ENCODE measurements around the gene TNFRSF18. TPM values are rescaled to one million over a fixed set of nuclear protein-coding genes. Genes with fewer than 3 reads are reported as not detected.

Gene TNFRSF18
- total and polyA plus RNA-seq, 4 donors = 0.17 to 0.24 (median 0.19) TPM; not detected in 1

DNA sequence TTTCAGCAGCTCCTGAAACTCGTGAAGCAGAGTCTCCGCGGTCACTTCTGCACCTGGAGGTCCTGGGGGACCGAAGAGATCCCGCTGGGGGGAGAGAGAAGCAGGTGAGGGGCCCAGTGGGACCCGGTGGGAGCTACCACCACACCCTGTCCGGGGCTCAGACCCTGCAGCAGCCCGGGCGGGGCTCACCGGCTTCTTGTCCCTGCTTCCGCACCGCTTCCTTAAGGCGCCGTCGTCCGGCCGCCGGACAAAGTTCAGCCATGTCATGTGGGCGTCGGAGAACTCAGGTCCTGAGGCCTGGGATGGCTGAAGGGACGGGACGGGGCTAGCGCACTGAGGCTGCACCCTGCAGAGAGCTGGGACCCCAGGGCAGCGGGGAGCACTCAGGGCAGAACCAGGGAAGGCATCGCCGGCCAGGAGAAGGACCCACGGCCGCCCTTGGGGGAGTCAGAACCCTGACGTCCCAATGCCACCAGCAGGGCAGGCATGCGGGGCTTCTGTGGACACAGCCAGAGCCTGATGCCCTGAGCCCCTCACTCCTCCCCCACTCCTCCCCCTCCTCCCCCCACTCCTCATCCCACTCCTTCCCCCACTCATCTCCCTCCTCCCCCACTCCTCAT, 37.9 kb upstream of the TNFRSF18 start:
- H3K9ac ChIP-seq (ENCODE audit: low read depth in 1 of 2, low read length in 2 of 2) = no peak overlapping the region
- no peak for DNase-seq (ENCODE audit: low spot score)
- H3K4me1 ChIP-seq (ENCODE audit: control insufficient read depth in 4 of 4, insufficient read depth in 4 of 4, low read length in 3 of 4) = peaks cover 7 to 19% (median 11%) of the 10 kb centered on the region in 4 donors
- H3K36me3 ChIP-seq (ENCODE audit: control insufficient read depth in 4 of 4, insufficient read depth in 3 of 4, low read depth in 1 of 4, low read length in 3 of 4) = no peaks in the 10 kb centered on the region
- no peaks in the 10 kb centered on the region for H3K9me3 ChIP-seq (ENCODE audit: control insufficient read depth in 4 of 4, low read length in 3 of 4)
- TF ChIP-seq, protein P1, sequence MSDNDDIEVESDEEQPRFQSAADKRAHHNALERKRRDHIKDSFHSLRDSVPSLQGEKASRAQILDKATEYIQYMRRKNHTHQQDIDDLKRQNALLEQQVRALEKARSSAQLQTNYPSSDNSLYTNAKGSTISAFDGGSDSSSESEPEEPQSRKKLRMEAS (IDR thresholded peaks at IDR 0.05) = no peak
- TF ChIP-seq HNF4A (conservative IDR thresholded peaks at IDR 0.05) (no peak), TAF1 (conservative IDR thresholded peaks at IDR 0.05) (no peak), RAD21 (IDR thresholded peaks at IDR 0.05) (no peak), EGR1 (IDR thresholded peaks at IDR 0.05; ENCODE audit: low read depth in 2 of 2) (no peak)
- TF ChIP-seq, protein P2, sequence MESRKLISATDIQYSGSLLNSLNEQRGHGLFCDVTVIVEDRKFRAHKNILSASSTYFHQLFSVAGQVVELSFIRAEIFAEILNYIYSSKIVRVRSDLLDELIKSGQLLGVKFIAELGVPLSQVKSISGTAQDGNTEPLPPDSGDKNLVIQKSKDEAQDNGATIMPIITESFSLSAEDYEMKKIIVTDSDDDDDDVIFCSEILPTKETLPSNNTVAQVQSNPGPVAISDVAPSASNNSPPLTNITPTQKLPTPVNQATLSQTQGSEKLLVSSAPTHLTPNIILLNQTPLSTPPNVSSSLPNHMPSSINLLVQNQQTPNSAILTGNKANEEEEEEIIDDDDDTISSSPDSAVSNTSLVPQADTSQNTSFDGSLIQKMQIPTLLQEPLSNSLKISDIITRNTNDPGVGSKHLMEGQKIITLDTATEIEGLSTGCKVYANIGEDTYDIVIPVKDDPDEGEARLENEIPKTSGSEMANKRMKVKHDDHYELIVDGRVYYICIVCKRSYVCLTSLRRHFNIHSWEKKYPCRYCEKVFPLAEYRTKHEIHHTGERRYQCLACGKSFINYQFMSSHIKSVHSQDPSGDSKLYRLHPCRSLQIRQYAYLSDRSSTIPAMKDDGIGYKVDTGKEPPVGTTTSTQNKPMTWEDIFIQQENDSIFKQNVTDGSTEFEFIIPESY (IDR thresholded peaks at IDR 0.05) = no peak
- TF ChIP-seq, protein P3, sequence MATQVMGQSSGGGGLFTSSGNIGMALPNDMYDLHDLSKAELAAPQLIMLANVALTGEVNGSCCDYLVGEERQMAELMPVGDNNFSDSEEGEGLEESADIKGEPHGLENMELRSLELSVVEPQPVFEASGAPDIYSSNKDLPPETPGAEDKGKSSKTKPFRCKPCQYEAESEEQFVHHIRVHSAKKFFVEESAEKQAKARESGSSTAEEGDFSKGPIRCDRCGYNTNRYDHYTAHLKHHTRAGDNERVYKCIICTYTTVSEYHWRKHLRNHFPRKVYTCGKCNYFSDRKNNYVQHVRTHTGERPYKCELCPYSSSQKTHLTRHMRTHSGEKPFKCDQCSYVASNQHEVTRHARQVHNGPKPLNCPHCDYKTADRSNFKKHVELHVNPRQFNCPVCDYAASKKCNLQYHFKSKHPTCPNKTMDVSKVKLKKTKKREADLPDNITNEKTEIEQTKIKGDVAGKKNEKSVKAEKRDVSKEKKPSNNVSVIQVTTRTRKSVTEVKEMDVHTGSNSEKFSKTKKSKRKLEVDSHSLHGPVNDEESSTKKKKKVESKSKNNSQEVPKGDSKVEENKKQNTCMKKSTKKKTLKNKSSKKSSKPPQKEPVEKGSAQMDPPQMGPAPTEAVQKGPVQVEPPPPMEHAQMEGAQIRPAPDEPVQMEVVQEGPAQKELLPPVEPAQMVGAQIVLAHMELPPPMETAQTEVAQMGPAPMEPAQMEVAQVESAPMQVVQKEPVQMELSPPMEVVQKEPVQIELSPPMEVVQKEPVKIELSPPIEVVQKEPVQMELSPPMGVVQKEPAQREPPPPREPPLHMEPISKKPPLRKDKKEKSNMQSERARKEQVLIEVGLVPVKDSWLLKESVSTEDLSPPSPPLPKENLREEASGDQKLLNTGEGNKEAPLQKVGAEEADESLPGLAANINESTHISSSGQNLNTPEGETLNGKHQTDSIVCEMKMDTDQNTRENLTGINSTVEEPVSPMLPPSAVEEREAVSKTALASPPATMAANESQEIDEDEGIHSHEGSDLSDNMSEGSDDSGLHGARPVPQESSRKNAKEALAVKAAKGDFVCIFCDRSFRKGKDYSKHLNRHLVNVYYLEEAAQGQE (IDR thresholded peaks at IDR 0.05) = no peak
- WGBS = 81% methylated on average over 30 of the region's 30 CpGs
- H3K27me3 ChIP-seq (ENCODE audit: control insufficient read depth in 4 of 4, insufficient read depth in 4 of 4, low read length in 3 of 4) = no peaks in the 10 kb centered on the region
- H3K27ac ChIP-seq (ENCODE audit: low read depth in 1 of 2, low read length in 2 of 2) = no peak overlapping the region
- H3K4me3 ChIP-seq (ENCODE audit: low read depth in 1 of 3, low read length in 3 of 3) = no peak overlapping the region

DNA sequence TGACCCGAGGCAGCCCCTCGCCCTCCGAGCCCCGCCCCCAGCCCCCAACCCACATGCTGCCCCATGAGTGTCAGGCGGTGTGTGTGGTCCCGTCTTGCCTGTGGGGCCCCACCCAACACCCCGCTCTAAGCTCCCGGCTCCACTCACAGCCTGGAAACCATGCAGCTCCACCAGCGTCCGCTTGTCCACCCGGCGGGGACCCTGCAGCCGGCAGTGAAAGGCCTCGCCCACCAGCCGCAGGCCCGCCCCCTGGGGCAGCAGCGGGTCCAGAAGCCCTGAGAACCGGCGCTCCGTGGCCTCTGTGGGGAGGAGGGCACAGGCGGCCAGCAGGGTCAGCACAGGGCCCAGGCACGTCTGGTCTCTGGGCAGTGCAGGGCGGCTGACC, 37.4 kb upstream of the TNFRSF18 start:
- Histone ChIP-seq H3K9me3 (ENCODE audit: control insufficient read depth in 4 of 4, low read length in 3 of 4) (no peaks in the 10 kb centered on the region), H3K36me3 (ENCODE audit: control insufficient read depth in 4 of 4, insufficient read depth in 3 of 4, low read depth in 1 of 4, low read length in 3 of 4) (no peaks in the 10 kb centered on the region), H3K4me3 (ENCODE audit: low read depth in 1 of 3, low read length in 3 of 3) (no peak overlapping the region), H3K27ac (ENCODE audit: low read depth in 1 of 2, low read length in 2 of 2) (no peak overlapping the region), H3K9ac (ENCODE audit: low read depth in 1 of 2, low read length in 2 of 2) (no peak overlapping the region), H3K4me1 (ENCODE audit: control insufficient read depth in 4 of 4, insufficient read depth in 4 of 4, low read length in 3 of 4) (peaks cover 9 to 21% (median 13%) of the 10 kb centered on the region in 4 donors), H3K27me3 (ENCODE audit: control insufficient read depth in 4 of 4, insufficient read depth in 4 of 4, low read length in 3 of 4) (no peaks in the 10 kb centered on the region)
- TF ChIP-seq RXRA (IDR thresholded peaks at IDR 0.05) = no peak
- TF ChIP-seq, protein P2 (IDR thresholded peaks at IDR 0.05) = no peak
- TF ChIP-seq, protein P3 (IDR thresholded peaks at IDR 0.05) = no peak
- no peak for TF ChIP-seq RAD21 (IDR thresholded peaks at IDR 0.05)
- no peak for TF ChIP-seq SP1 (IDR thresholded peaks at IDR 0.05)
- no peak for TF ChIP-seq FOXA2 (IDR thresholded peaks at IDR 0.05)
- TF ChIP-seq HNF4G (IDR thresholded peaks at IDR 0.05) = no peak
- no peak for TF ChIP-seq TAF1 (conservative IDR thresholded peaks at IDR 0.05)
- no peak for DNase-seq (ENCODE audit: low spot score)
- WGBS = 78% methylated on average over 23 of the region's 23 CpGs
